ENCODE data around the gene TCAIM. TPM values are rescaled to one million over a fixed set of nuclear protein-coding genes. Genes with fewer than 3 reads are reported as not detected.

Gene TCAIM
- total RNA-seq, 1 experiment from 2014 or later: 18.4 TPM

Other genes starting within 250 kb of the TCAIM start
- not detected for gene TOPAZ1, start 96.9 kb upstream of the TCAIM start, total RNA-seq (2021; ENCODE audit: unreplicated experiment)
- gene ZNF445, start 138.9 kb downstream of the TCAIM start, total RNA-seq (2021; ENCODE audit: unreplicated experiment): 19.9 TPM
- gene ZKSCAN7, start 216.4 kb downstream of the TCAIM start, total RNA-seq (2021; ENCODE audit: unreplicated experiment): not detected
- gene ZNF660, start 246.2 kb downstream of the TCAIM start, total RNA-seq (2021; ENCODE audit: unreplicated experiment): not detected

All from HCT116 (cell line).